HG02678 (cell line): ENCODE results near the gene PLVAP.

Source experiments
- ATAC-seq: cut with Tn5 transposase; IDR thresholded peaks from one replicate; pipeline ENCODE4 v1.9.1; 2021; ENCODE audit warnings: mild to moderate bottlenecking, moderate library complexity; ENCODE audit not compliant: unreplicated experiment

PLVAP gene

DNA sequence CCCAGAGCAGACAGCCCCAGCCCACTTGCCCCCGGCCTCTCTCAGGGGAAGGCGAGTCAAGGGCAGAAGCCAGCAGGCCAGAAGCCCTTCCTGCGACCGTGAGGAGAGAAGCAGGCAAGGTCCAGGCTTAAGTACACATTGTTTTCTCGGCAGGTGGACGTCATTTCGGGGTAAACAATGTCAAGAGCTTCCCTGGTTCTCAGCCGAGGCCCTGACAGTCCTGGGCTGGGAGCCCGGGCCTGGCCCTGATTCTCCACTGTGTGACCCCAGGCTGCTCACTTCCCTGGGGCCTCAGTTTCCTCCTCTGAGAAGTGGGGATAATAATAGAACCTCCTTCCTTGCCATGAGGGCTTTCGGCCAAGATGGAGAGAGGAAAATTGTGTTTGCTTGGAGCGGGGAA is 19.4 kb downstream of the PLVAP start:
- ATAC-seq = no peak

DNA sequence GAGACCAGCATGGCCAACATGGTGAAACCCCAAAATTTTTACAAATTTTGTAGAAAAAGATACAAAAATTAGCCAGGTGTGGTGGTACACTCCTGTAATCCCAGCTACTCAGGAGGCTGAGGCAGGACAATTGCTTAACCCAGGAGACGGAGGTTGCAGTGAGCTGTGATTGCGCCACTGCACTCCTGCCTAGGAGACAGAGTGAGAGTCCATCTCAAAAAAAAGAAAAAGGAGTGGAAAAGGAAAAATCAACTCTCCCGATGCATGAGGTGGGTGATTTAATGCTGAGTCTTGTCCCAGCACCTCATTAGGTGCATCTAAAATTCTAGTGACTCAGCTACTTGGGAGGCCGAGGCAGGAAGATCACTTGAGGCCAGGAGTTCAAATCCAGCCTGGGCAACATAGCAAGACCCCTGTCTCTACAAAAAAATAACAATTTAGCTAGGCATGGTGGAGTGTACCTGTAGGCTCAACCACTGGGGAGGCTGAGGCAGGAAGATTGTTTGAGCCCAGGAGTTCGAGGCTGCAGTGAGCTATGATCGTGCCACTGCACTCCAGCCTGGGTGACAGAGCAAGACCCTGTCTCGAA is 20.0 kb downstream of the PLVAP start:
- ATAC-seq = no peak

DNA sequence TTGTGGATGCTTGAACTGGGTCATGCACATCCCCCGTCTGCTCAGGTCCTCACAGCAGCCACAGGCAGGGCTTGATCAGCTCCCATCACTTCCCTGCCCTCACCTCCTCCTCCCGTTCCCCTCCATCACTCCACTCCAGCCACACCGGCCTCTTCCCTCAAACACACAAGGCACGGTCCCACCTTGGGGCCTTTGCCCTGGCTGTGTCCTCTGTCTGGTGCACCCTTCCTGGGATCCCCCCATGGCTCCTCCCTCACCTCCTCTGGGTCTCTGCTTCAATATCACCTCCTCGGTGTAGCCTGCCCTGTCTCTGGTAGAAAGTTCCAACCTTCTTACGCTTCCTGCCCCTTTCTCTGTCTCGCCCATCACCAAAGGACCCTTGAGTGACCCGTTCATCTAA is 23.8 kb downstream of the PLVAP start:
- ATAC-seq = no peak

DNA sequence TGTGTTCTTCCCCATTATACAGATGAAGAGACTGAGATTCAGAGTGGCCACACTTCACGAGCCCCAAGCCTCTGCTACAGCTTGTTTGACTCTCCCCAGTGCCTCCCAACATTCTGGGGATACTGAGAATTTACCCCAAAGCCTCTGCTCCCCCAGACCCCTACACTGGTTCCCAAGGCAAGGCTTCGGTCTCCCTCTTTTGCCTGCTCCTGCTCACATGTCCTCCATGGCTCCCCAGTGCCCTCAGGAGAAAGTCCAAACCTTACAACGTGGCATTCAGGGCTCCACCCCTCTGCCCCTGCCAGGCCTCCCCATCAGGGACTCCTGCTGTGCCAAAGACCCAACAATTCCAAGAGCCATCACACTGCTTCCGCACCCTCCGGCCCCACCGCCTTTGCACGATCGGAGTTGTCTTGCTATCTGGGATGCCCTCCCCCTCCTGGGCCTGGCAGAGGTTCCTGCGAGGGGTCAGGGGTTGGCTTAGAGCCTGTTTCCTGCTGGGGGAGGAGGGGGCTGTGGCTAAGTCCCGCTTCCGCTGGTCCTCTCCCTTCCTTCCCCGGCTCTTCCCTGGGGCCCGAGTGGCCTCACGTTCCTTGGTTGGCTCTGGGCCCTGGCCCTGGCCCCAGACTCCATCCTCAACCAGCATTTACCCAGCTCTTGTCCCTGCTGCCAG is 24.4 kb downstream of the PLVAP start:
- ATAC-seq = no peak

DNA sequence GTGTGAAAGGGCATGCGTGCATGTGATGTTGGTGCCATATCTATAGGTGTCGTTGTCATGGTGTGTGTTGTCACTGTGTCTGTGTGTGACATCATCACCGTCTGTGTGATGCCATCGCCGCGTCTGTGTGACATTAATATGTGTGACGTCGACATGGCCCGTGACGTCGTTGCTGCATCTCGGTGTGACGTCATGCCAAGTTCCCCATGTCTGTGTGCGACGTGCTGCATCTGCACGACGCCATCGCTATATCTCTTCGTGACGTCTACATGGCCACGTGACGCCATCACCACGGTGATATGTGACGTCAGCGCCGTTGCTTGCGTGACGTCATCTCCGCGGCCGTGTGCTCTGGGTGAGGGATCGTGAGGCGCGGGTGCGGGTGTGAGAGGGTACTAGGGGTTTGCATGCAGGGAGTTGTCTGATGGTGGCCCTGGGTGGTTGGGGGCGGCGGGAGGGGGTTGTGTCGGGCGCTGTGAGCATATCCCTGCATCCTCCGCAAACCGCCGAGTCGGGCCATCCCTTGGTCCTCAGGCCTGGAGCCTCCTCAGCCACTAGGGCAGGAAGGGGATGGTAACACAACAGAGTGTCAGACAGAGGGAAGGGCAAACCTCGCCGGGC is 25.2 kb downstream of the PLVAP start:
- ATAC-seq = no peak

DNA sequence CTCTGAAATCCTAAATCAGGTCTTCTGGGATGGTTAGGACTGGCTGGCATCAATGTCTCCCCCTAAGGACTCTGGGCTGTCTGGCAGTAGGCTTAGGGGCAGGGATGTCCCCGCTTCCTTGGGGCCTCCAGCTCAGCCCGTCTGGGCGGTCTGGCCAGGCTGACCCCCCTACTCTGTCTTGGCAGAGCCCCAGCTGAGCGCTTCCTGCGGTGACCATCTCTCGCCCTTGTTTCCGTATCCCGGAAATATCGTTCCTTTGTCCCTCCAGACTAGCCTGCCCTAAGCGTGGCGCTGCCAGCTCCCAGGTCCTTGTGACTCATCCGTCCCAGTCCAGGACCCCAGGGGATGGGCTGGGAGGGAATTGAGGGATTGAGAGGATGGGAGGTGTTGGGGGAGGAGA is 28.4 kb downstream of the PLVAP start:
- ATAC-seq = no peak

DNA sequence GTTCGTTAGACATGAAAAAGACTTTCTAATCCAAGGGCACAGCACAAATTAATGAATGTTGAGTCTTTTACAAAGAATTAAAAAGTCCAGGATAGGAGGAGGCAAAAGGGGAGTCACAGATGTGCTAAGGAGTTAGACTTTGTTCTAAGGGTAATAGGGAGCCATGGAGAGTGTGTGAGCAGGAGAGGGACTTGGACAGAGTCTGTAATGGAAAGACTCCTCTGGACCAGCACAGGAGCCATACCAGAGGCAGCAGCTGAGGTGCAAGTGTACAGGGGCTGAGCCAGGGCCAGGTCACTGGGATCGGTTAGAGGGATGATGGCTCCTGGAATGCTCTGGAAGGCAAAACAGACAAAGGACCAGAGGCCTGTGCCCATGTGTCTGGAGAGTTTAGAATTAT is 29.3 kb downstream of the PLVAP start:
- no peak for ATAC-seq

DNA sequence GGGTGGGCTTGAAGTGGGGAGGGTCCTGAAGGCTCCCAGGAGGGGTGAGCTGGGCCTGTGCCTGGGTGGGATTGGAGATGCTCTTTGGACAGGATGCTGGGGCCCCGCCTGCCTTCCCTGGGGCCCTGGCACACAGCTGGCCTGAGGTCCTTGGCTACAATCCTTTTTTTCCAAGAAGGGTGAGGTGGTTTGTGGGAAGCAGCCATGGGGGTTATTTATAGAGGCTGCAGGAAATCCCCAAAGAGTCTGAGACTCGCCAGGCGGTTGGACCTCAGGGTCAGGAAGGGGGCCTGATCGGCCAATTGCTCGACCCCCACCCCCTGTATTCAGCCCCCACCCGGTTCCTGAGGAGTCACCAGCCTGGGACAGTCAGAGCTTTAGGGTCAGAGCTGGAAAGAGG is 29.8 kb downstream of the PLVAP start:
- no peak for ATAC-seq

DNA sequence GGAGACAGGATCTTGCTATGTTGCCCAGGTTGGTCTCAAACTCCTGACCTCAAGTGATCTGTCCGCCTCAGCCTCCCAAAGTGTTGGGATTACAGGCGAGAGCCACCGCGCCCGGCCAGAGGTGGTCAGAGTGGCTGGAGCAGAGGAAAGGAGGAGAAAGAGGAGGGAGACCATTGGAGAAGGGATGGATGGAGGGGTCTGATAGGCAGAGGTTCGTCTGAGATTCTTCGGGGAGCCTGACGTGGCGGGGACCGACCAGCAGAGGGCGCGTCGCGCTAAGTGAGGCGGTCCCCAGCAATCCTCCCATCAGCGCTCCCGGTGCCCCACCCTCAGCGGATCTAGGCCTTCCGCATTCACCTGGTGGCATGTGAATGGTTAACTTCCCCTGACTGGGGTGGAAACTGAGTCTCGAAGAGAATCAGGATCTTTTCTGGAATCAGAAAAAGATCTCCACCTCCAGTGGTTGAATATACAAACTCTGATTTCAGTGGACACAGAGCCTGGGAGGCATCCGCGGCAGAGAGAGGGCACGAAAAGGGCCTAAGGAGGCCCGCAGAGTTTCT is 31.0 kb downstream of the PLVAP start:
- peak; percentile 47 for ATAC-seq

DNA sequence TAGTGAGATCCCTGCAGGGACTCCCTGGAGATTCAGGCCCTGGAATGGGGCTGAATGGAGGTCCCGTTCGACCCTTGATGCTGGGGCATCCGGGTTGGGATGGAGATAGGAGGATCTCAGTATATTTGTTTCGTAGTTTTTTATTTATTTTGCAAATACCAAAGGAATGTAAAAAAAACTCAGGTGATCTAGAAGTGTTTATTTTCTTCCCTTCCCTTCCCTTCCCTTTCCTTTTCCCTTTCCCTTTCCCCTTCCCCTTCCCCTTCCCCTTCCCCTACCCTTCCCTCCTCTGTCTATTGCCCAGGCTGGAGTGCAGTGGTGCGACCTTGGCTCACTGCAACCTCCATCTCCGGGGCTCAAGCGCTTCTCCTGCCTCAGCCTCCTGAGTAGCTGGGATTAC is 35.3 kb downstream of the PLVAP start:
- ATAC-seq = no peak

DNA sequence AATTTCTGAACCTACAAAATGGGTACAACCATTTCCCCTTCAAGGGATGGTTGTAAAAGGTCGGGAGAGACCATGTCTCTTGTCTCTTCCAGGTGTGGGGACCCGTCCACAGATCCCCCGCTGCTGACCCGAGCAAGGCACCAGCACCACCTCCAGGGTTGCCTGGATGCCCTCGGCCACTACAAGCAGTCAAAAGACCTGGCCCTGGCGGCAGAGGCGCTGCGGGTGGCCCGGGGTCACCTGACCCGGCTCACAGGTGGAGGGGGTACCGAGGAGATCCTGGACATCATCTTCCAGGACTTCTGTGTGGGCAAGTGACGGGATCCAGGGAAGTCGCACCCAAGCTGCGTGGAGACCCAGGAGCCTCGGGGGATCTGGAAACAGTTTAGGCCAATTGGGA is 35.8 kb downstream of the PLVAP start:
- no peak for ATAC-seq

DNA sequence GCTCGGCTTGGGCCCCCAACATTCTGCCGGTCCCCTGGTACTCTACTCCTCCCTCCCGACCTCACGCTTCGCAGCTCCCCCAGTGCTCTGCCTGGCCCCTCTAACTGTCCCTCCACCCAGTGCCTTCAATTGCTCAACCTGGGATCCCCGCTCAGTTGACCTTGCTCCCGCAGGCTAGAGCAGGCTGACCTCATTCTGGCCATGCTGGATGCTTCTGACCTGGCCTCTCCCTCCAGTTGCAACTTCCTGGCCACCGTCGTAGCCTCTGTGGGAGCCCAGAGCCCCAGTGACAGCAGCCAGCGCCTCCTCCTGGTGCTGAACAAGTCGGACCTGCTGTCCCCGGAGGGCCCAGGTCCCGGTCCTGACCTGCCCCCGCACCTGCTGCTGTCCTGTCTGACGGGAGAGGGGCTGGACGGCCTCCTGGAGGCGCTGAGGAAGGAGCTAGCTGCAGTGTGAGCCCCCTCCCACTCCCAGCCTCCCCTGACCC is 36.2 kb downstream of the PLVAP start:
- ATAC-seq = no peak

DNA sequence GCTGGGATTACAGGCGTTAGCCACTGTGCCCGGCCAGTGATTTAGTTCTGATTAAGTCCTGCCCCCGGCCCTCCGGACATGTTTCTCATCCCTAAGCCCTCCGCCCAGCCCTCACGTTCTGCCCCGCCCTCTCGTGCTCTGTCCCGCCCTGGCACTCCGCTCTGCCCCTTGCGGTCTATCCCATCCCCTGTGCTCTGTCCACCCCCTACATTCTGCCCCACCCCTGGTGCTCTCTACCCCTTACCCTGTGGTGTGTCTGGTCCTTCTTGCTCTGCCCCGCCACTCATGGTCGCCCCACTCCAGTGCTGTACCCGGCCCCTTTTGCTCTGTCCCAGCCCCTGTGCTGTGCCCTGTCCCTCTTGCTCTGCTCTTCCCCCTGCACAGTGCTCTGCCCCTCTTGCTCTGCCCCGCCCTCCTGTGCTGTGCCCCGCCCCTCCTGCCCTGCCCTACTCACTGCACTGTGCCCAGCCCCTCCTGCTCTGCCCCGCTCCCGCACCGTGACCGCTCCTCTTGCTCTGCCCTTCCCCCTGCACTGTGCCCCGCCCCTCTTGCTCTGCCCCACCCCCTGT is 36.8 kb downstream of the PLVAP start:
- no peak for ATAC-seq

DNA sequence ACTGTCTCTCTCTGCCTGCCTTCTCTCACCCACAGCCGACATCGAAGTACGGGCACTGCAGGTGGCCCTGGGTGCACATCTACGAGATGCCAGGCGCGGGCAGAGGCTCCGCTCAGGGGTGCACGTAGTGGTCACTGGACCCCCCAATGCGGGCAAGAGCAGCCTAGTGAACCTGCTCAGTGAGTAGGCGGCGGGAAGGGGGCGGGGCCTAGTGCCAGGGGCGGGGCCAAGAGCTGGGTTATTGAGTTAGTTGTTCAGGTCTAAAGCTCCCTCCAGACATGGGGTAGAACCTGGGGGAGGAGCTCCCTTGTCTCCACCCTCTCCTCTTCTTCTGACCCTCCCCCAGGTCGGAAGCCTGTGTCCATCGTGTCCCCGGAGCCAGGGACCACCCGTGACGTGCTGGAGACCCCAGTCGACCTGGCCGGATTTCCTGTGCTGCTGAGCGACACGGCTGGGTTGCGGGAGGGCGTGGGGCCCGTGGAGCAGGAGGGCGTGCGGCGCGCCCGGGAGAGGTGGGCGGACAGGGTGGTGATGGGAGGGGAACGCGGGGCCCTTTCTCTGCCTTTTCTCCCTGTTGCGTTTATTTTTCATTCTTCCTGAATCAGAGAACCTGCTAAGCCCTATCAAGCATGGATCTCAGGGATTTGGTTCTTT is 37.9 kb downstream of the PLVAP start:
- no peak for ATAC-seq

DNA sequence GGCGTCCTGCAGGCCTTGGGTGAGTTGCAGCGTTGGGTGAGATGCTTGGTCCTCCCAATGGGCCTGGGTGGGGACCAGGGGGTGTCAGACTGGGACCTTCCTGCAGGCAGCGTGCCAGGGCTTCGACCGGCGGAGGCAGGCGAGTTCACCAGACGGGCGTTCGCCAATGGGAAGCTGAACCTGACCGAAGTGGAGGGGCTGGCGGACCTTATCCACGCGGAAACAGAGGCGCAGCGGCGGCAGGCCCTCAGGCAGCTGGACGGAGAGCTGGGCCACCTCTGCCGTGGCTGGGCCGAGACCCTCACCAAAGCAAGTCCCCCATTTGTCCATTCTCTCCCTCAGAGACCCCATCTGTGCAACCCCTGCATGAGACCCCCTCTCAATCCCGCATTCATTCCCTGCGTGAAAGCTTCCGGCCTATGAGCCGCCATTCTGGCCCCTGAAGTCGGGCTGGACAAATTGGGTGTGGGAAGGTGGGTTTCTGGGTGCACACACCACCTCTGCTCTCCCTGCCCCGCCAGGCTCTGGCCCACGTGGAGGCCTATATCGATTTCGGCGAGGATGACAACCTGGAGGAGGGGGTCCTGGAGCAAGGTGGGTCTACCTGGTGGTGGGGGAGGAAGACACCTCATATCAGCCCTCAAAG is 38.6 kb downstream of the PLVAP start:
- ATAC-seq = no peak

DNA sequence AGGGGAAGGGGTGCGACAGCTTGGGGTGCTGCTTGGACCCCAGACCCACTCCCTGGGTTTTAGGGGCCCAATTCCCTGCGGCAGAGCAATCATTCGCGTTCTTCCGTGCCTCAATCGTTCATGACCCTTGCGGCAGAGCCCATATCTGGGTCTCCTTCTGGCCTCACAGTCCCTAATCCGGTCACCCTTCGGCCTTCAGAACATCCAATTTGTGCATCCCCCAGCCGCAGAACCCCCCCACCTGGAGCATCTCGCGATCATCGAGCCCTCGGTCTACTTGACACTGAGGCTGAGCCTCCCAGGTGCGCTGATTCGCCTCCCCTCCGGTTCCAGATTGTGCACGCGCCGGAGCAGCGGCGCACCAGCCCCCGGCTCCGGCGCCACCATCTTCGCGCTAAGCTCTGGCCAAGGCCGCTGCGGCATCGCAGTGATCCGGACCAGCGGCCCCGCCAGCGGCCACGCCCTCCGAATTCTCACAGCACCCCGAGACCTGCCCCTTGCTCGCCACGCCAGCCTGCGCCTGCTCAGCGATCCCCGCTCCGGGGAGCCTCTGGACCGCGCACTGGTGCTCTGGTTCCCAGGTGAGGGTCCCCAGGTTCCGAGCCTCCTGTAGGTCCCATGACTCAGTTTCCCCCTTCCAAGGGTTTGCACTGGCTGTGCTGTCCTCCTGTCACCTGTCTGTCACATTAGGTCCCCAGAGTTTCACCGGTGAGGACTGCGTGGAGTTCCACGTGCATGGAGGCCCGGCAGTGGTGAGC is 39.3 kb downstream of the PLVAP start:
- ATAC-seq = no peak

DNA sequence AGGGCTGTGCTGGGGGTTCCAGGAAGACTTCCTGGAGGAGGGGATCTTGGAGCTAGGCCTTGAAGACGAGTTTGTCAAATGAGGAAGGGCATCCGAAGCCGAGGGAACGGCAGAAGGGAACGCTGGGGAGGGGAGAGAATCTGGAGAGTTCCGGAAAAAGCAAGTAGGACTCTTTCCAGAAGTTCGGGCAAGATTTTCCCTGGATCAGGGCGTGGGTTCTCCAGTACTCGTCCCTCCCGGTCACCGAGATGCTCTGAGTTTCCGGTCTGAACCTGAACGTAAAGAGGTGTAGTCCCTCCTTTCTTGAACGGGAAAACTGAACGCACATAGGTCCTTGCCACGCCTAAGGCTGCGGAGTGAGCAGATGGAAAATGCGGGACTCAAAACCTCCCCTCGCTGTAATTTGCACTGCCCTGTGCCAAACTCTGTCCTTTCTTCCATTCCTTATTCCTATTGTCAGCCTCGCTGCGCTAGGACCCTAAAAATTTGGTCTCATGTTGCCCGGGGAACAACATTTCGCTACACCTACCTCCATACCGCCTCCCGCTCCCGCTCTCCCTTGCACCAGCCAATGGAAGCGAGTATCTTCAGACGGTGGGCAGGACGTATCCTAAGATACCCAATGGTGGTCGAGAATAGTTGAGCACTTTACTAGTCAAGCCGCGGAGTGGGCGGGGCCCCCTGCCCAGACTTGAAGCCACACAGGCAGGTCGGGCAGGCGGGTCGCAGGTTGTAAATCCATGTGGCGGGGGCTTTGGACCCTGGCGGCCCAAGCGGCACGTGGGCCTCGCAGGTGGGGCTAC is 40.1 kb downstream of the PLVAP start, which contains the start of gene GTPBP3:
Gene GTPBP3, plus strand, starts transcription at position 682 of the 803 bp plus-strand sequence. Its CDS starts 59 bp downstream, at position 741.
- ATAC-seq = peak; percentile 81

DNA sequence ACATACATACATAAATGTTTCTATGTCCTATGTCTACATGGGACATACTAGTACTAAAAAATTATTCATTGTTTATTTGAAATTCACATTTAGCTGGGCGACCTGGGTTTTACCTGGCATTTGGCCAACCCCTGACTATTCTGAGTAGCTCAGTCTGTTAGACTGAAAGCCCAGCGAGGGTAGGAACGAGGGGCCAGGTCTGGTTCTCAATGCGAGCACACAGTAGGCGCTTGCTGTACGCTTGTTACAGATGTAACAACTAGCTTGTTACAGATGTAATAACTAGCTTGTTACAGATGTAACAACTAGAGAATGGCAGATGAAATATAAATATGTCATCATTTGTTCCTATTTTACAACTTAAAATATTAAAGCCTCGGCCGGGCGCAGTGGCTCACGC is 41.6 kb downstream of the PLVAP start:
- ATAC-seq = no peak
